ENCODE results near the gene TARS3.
"Not testable (repeated sequence)": the region's sequence is repeated elsewhere in the genome, so short reads cannot be mapped to it uniquely, and the experiment has no call there.

The TARS3 gene

DNA sequence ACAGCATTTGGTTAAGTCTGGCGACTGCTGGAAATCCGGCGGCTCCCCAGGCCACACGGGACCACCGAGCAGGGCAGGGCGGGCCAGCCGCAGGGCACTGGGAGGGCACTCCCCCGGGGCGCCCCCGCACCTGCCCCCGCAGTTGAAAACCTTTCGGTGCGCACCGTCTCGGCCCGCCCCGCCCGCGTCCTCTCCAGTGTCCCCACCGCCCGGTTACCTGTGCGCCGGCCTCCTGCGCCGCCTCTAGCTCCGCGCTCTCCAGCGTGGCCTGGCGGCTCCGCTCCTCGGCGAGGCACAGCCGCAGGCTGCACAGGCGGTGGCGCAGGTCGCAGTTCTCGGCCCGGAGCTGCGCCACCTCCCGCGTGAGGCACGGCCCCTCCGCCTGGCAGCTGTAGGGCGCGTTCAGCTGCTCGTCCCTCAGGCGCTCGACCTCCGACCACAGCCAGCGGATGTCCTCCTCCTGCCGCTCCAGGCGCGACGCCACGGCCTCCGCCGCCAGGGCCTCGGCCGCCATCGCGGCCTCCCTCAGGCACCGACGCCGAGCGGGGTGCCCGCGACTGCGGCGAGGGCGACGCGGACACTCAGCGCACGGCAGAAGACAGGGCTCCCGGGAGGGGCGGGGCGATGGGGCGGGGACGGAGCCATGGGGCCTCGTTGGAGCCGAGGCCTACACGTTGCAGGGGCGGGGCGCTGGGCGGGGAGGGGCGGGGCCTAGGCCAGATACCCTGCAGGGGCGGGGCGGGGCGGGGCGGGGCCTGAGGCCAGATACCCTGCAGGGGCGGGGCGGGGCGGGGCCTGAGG lies at the start of gene TARS3:
Gene TARS3, minus strand, starts transcription at position 600 of the 801 bp plus-strand sequence. Its CDS starts 86 bp downstream, at position 514.
- Histone ChIP-seq H3K4me3 (ENCODE audit: low read length) (peak within 1 kb of the TSS; percentile 77), H3K4me1 (ENCODE audit: insufficient read depth, low read length) (no peaks in the 10 kb centered on the region; the same call in 1 of the 2 replicates), H3K9ac (ENCODE audit: low read depth, low read length) (peak within 1 kb of the TSS; percentile 71), H3K27me3 (ENCODE audit: insufficient read depth, low read length) (peaks cover 6% of the 10 kb centered on the region; the same call in 1 of the 2 replicates), H3K9me3 (ENCODE audit: insufficient read depth, low read depth, low read length) (no peaks in the 10 kb centered on the region), H3K27ac (ENCODE audit: low read length) (peak within 1 kb of the TSS; percentile 62), H3K36me3 (ENCODE audit: insufficient read depth, low read depth, low read length) (peaks cover 31% of the 10 kb centered on the region)

DNA sequence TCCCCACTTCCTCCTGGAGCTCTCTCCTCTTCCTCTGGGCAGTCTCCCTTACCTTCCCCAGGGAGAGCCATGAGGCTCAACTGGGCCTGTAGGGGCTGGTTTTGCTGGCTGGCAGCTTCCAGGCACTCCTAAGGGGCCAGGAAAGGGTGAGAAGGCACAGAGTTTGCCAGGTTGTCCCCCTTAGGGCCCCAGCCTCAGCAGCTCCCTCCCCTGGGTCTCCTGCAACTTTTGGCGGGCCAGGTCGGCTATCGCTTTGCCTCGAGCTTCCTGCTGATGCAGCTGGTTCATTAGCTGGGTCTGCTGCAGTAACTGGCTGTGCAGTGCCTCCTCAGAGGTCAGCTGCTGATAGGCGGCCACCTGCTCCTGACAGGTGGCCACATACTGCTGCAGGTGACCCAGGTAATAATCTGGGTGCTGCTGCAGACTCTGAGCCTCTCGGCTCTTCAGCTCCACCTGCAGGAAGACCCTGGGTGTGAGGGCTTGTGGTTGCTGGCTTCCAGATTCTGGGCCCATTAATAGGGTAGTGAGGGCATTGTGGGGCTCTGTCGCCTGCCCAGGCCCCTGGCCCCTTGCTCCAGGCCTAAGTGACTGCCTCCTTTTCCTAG lies 49.3 kb upstream of the TARS3 start:
- Histone ChIP-seq H3K27ac (ENCODE audit: low read length) (no peak overlapping the region), H3K4me1 (ENCODE audit: insufficient read depth, low read length) (no peaks in the 10 kb centered on the region), H3K36me3 (ENCODE audit: insufficient read depth, low read depth, low read length) (no peaks in the 10 kb centered on the region), H3K27me3 (ENCODE audit: insufficient read depth, low read length) (no peaks in the 10 kb centered on the region), H3K4me3 (ENCODE audit: low read length) (no peak overlapping the region), H3K9me3 (ENCODE audit: insufficient read depth, low read depth, low read length) (no peaks in the 10 kb centered on the region), H3K9ac (ENCODE audit: low read depth, low read length) (no peak overlapping the region)

DNA sequence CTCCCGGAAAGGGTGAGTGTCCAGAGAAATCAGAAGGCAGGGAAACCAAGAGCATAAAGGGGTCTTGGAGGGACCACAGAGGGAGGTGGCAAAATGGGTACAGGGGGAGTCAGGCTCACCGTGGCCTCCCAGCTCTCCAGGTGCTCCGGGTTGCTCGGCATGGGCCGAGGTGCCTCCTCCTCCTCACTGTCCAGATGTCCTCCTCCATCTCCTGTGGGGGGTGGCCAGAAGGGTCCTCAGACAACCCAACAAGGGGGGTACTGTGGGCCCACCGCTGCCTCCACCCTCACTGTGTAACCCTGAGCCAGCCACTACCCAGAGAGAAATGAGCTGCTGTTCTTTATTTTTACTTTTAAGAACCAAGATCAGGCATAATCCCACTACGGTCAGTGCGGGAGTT lies 48.6 kb upstream of the TARS3 start:
- Histone ChIP-seq H3K36me3 (ENCODE audit: insufficient read depth, low read depth, low read length) (no peaks in the 10 kb centered on the region), H3K27ac (ENCODE audit: low read length) (no peak overlapping the region), H3K9me3 (ENCODE audit: insufficient read depth, low read depth, low read length) (no peaks in the 10 kb centered on the region), H3K27me3 (ENCODE audit: insufficient read depth, low read length) (no peaks in the 10 kb centered on the region), H3K4me3 (ENCODE audit: low read length) (no peak overlapping the region), H3K9ac (ENCODE audit: low read depth, low read length) (no peak overlapping the region), H3K4me1 (ENCODE audit: insufficient read depth, low read length) (no peaks in the 10 kb centered on the region)

DNA sequence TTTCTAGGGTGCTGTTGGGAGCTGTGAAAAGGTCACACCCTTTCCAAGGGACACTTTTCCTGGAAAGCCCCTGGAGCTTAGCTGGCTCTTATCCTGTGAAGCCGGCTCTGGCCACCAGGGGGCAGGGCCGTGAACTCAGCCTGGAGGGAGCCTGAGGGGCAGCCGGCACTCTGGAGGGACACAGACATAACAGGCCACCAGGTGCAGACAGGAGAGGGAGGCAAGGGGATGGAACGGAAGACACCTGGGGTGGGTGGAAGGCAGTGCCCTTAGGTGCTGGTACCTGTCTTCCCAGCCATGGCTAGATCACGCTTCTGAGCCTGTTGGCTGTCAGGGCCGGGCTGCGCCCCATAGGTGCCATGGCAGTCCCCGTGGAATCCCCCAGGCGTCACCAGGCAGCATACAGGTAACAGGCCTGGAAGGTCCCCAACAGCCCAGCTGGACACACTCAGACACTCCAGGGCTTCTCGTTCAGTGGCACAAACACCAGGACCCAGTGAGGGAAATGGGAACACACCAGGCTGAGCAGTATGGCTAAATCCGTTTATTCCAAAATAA lies 42.9 kb upstream of the TARS3 start:
- H3K36me3 ChIP-seq (ENCODE audit: insufficient read depth, low read depth, low read length); H3K4me3 ChIP-seq (ENCODE audit: low read length); H3K27ac ChIP-seq (ENCODE audit: low read length); H3K9me3 ChIP-seq (ENCODE audit: insufficient read depth, low read depth, low read length); H3K9ac ChIP-seq (ENCODE audit: low read depth, low read length); H3K4me1 ChIP-seq (ENCODE audit: insufficient read depth, low read length); H3K27me3 ChIP-seq (ENCODE audit: insufficient read depth, low read length): not testable (repeated sequence)

DNA sequence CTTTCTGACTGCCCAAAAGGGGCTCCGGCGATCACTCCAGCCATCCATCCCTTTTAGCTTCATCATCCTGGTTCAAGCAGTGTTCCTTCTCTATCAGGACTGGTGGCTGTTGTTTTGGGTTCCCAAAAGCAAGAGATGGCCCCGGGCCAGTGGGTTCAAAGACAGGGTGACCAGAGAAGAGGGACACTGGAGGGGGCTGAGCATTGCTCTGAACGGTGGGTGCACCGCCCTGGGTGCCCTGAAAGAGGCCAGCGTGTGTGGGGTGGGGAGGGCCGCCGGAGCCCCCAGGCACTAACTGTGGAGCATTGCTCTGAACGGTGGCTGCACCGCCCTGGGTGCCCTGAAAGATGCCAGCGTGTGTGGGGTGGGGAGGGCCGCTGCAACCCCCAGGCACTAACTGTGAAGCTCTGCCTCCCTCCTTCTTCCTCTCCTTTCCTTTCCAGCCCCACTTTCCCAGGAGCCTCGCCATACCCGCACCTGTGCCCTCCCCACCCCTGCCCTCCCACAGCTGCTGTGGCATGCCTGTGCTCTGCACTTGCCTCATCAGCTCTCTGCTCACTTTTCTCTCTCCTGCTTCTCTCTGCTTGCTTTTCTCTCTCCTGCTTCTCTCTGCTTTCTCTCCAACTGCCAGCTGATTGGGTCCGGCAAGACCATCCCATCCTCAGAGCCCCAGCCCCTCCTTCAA lies 41.6 kb upstream of the TARS3 start:
- no peak overlapping the region for H3K4me3 ChIP-seq (ENCODE audit: low read length)
- H3K9me3 ChIP-seq (ENCODE audit: insufficient read depth, low read depth, low read length), result no peaks in the 10 kb centered on the region
- H3K4me1 ChIP-seq (ENCODE audit: insufficient read depth, low read length), result no peaks in the 10 kb centered on the region
- no peaks in the 10 kb centered on the region for H3K36me3 ChIP-seq (ENCODE audit: insufficient read depth, low read depth, low read length)
- no peak overlapping the region for H3K27ac ChIP-seq (ENCODE audit: low read length)
- no peak overlapping the region for H3K9ac ChIP-seq (ENCODE audit: low read depth, low read length)
- H3K27me3 ChIP-seq (ENCODE audit: insufficient read depth, low read length), result no peaks in the 10 kb centered on the region

DNA sequence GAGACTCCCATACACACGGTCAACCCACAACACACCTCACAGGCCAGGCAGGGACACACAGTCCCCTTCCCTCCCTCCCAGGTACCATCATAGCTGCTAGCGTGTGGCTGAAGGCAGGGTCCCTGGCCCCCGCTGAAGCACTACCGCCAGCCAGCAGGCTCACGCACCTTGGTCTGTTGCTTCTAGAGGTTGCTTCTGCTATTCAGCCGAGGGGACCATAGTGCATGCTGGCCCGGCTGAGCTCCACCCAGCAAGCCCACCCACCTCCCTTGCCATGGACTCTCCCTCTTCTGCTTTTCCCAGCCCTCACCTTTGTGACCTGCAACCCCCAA lies 41.0 kb upstream of the TARS3 start:
- H3K27ac ChIP-seq (ENCODE audit: low read length); H3K4me3 ChIP-seq (ENCODE audit: low read length); H3K36me3 ChIP-seq (ENCODE audit: insufficient read depth, low read depth, low read length); H3K4me1 ChIP-seq (ENCODE audit: insufficient read depth, low read length); H3K27me3 ChIP-seq (ENCODE audit: insufficient read depth, low read length); H3K9me3 ChIP-seq (ENCODE audit: insufficient read depth, low read depth, low read length); H3K9ac ChIP-seq (ENCODE audit: low read depth, low read length): not testable (repeated sequence)

DNA sequence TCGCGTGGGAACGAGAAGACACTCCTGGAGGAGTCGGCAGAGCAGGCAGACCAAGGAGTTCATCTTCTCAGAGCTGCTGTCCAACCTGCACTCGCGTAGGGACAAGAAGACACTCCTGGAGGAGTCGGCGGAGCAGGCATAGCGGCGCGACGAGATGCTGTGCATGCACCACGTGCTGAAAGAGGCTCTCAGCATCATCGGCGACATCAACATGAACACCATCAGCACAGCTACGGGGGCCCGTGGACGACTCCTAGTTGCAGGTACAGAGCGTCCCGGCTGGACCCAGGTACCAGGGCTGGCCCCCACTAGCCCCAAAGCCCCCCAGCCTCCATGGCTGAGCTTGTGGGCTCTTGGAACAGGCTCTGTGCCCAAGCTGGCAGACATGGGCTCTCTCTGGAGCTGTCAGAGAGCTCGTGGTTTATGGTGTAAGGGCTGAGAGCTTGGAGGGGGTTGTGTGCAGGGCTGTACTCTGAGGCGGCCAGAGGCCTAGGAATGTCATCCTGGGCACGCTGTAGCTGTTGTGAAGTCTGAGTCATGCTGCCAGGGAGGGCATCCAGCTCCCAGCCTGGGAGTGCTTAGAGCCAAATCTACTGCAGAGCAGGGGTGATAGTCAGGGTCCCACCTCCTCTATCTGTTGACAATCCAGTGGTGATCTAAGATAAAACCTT lies 40.5 kb upstream of the TARS3 start:
- not testable (repeated sequence) for H3K9ac ChIP-seq (ENCODE audit: low read depth, low read length)

DNA sequence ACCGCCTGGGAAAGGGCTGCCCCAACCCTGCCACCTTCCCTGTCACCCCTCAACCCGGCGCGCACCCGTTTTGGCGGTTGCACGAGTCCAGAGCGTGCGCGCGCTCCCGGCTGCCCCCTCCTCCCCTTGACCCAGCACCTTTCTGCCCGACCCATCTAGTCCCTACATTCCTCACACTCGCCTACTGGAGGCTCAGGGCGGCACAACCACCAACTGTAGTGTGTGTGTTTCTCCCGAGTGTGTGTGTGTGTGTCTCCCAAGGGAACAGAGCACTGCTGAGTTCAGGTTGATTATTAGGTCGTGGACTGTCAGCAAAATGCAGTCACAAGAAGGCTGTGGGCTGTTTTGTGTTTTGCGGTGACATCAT lies 22.4 kb upstream of the TARS3 start:
- not testable (repeated sequence) for H3K4me1 ChIP-seq (ENCODE audit: insufficient read depth, low read length); H3K27ac ChIP-seq (ENCODE audit: low read length); H3K9ac ChIP-seq (ENCODE audit: low read depth, low read length); H3K27me3 ChIP-seq (ENCODE audit: insufficient read depth, low read length); H3K9me3 ChIP-seq (ENCODE audit: insufficient read depth, low read depth, low read length); H3K4me3 ChIP-seq (ENCODE audit: low read length); H3K36me3 ChIP-seq (ENCODE audit: insufficient read depth, low read depth, low read length)

More for the DNA sequence above, 40.5 kb upstream of the TARS3 start:
- H3K27ac ChIP-seq (ENCODE audit: low read length); H3K4me3 ChIP-seq (ENCODE audit: low read length); H3K36me3 ChIP-seq (ENCODE audit: insufficient read depth, low read depth, low read length); H3K27me3 ChIP-seq (ENCODE audit: insufficient read depth, low read length); H3K4me1 ChIP-seq (ENCODE audit: insufficient read depth, low read length); H3K9me3 ChIP-seq (ENCODE audit: insufficient read depth, low read depth, low read length): not testable (repeated sequence)

DNA sequence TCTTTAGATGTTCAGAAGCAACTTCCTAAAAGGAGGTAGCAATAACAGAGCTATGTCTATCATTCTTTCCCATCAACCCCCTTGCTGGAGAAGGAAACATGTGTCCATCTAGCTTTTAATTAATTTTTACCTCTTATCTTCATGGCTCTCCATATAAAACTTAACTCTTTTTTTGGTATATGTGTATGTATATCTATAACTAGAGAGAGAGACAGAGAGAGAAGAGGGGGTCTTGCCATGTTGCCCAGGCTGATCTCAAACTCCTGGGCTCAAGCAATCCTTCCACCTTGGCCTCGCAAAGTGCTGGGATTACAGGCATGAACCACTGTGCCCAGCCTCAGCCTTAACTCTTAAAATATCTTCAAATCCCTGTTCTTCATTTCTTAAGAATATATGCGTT lies 10.6 kb upstream of the TARS3 start:
- not testable (repeated sequence) for H3K27me3 ChIP-seq (ENCODE audit: insufficient read depth, low read length); H3K4me3 ChIP-seq (ENCODE audit: low read length); H3K9me3 ChIP-seq (ENCODE audit: insufficient read depth, low read depth, low read length); H3K36me3 ChIP-seq (ENCODE audit: insufficient read depth, low read depth, low read length); H3K9ac ChIP-seq (ENCODE audit: low read depth, low read length); H3K4me1 ChIP-seq (ENCODE audit: insufficient read depth, low read length); H3K27ac ChIP-seq (ENCODE audit: low read length)

DNA sequence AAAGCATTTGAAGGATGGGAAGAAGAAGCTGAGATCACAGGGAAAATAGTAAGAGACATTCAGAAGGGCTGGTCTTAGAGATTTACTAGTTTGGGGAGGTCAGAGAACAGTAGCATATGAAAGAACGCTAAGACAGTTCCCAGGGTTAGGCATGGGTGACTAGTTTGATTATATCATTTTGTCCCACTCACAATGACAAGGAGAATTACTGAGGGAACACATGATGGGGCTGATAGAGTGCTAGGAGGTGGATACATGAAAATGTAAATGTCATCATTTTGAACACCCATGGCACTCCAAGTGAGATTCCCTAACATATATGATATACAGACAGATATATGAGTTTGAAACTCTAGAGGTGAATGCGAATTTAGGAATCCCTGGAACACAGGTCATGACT lies 9.3 kb upstream of the TARS3 start:
- Histone ChIP-seq H3K4me1 (ENCODE audit: insufficient read depth, low read length) (no peaks in the 10 kb centered on the region), H3K4me3 (ENCODE audit: low read length) (no peak overlapping the region), H3K27ac (ENCODE audit: low read length) (no peak overlapping the region), H3K27me3 (ENCODE audit: insufficient read depth, low read length) (no peaks in the 10 kb centered on the region), H3K9me3 (ENCODE audit: insufficient read depth, low read depth, low read length) (no peaks in the 10 kb centered on the region), H3K36me3 (ENCODE audit: insufficient read depth, low read depth, low read length) (no peaks in the 10 kb centered on the region), H3K9ac (ENCODE audit: low read depth, low read length) (no peak overlapping the region)

DNA sequence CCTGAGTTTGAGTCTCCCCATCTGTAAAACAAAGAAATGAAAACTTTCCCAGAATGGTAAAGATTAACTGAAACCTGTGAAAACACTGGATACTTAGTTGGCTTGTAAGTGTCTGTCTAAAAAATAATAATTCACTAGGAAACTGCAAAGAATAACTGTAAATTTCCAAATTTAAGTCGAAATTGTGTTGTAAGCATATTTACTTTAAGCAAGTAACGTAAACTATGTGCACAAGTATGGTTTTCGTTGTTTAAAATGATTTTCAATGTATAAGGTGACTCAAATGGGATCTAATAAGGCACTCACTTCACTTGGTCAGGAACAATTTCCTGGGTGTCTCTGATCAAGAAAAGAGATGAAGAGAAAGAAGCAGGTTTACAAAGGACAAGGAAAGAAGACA lies 8.5 kb upstream of the TARS3 start:
- Histone ChIP-seq H3K36me3 (ENCODE audit: insufficient read depth, low read depth, low read length) (no peaks in the 10 kb centered on the region), H3K27me3 (ENCODE audit: insufficient read depth, low read length) (no peaks in the 10 kb centered on the region), H3K4me3 (ENCODE audit: low read length) (no peak overlapping the region), H3K27ac (ENCODE audit: low read length) (no peak overlapping the region), H3K9ac (ENCODE audit: low read depth, low read length) (no peak overlapping the region), H3K9me3 (ENCODE audit: insufficient read depth, low read depth, low read length) (no peaks in the 10 kb centered on the region), H3K4me1 (ENCODE audit: insufficient read depth, low read length) (no peaks in the 10 kb centered on the region)

All from iPS-20b (cell line).